ENCODE data around the gene CASP2. TPM values are rescaled to one million over a fixed set of nuclear protein-coding genes. Genes with fewer than 3 reads are reported as not detected.

CASP2 gene
- total and polyA plus RNA-seq, 7 experiments from 2014 or later, result 14.4 to 97.7 (median 50.0) TPM

DNA sequence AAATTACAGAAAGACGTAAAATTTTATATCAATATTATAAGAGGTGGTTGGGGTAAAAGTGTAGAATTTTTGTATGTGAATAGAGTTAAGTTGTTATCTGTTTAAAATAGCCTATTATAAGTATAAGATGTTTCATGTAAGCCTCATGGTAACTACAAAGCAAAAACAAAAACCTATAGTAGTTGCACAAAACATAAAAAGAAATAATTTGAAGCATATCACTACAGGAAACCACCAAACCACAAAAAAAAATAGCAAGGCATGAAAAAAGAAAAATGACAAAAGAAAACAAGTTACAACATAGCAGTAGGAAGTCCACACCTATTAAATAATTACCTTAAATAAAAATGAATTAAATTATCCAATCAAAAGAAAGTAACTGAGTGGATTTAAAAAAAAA, 37.3 kb upstream of the CASP2 start:
- intact Hi-C loops (cut with micrococcal nuclease), result loop anchor here (1.0 to 2.0 kb wide), 5 partner anchors 11 to 442 kb away; partner anchors contain the start of genes CASP2 (in 2 of the 2) and GSTK1 (in 2 of the 2)
- Mint-ChIP-seq H3K9me3 (peaks cover 8 to 62% (median 34%) of the 10 kb centered on the region in 11 donors), H3K27me3 (no peaks in the 10 kb centered on the region), H3K4me3 (peak overlapping the region; percentile 5 to 77 (median 62)), H3K27ac (peak overlapping the region; percentile 71 to 93 (median 86)), H3K36me3 (peaks cover 10 to 66% (median 28%) of the 10 kb centered on the region in 5 donors), H3K4me1 (peaks cover 53 to 99% (median 95%) of the 10 kb centered on the region in 7 donors)
- Histone ChIP-seq H3K4me1 (ENCODE audit: control insufficient read depth in 2 of 2, insufficient read depth in 2 of 2, low read length in 2 of 2) (peaks cover 54 to 61% of the 10 kb centered on the region in 2 donors), H3K36me3 (ENCODE audit: control insufficient read depth in 2 of 3, insufficient read depth in 3 of 3, low read length in 3 of 3) (no peaks in the 10 kb centered on the region), H3K9me3 (ENCODE audit: control insufficient read depth in 2 of 3, low read length in 3 of 3) (peaks cover 0 to 14% (median 0%) of the 10 kb centered on the region in 3 experiments), H3K4me3 (ENCODE audit: low read length) (no peak overlapping the region), H3K27me3 (ENCODE audit: control insufficient read depth in 2 of 2, insufficient read depth in 2 of 2, low read length in 2 of 2) (no peaks in the 10 kb centered on the region), H3K27ac (ENCODE audit: low read depth, low read length) (peak overlapping the region; percentile 37)
- DNase-seq (peak in 7 of 9 donors; percentile 35 to 89 (median 85)), ATAC-seq (peak; percentile 88)
- ChIA-PET POLR2A (interaction anchor here (0.6 to 10.4 kb wide), 12 partner anchors 7 to 1513 kb away, joined by 3 to 129 read pairs (median 4); partner anchors contain the start of genes CASP2, EPHA1, GSTK1 and SSBP1), CTCF (interaction anchor here (0.6 to 3.8 kb wide), 9 partner anchors 10 to 154 kb away, joined by 3 to 23 read pairs (median 4); partner anchors contain the start of gene GSTK1)

DNA sequence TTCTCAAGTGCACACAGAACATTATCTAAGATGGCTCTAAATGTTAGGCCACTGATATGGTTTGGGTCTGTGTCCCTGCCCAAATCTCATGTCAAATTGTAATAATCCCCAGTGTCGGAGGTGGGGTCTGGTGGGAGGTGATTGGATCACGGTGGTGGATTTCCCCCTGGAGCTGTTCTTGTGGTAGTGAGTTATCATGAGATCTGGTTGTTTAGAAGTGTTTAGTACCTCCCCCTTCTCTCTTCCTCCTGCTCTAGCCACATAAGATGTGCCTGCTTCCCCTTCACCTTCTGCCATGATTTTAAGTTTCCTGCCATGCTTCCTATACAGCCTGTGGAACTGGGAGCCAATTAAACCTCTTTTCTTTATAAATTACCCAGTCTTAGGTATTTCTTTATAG, 36.1 kb upstream of the CASP2 start:
- Histone ChIP-seq H3K27ac (ENCODE audit: low read depth, low read length) (no peak overlapping the region), H3K4me1 (ENCODE audit: control insufficient read depth in 2 of 2, insufficient read depth in 2 of 2, low read length in 2 of 2) (peaks cover 48 to 61% of the 10 kb centered on the region in 2 donors), H3K4me3 (ENCODE audit: low read length) (no peak overlapping the region), H3K9me3 (ENCODE audit: control insufficient read depth in 2 of 3, low read length in 3 of 3) (peaks cover 0 to 14% (median 0%) of the 10 kb centered on the region in 3 experiments), H3K27me3 (ENCODE audit: control insufficient read depth in 2 of 2, insufficient read depth in 2 of 2, low read length in 2 of 2) (no peaks in the 10 kb centered on the region), H3K36me3 (ENCODE audit: control insufficient read depth in 2 of 3, insufficient read depth in 3 of 3, low read length in 3 of 3) (no peaks in the 10 kb centered on the region)
- CTCF ChIA-PET, result no interaction called here
- H3K4me1 Mint-ChIP-seq, result peaks cover 52 to 99% (median 95%) of the 10 kb centered on the region in 7 donors
- H3K27me3 Mint-ChIP-seq, result no peaks in the 10 kb centered on the region
- peak overlapping the region; percentile 62 to 94 (median 81) for H3K27ac Mint-ChIP-seq
- peak in 3 of 9 donors; percentile 16 to 17 (median 17) for DNase-seq
- peak; percentile 60 for ATAC-seq
- POLR2A ChIA-PET, result interaction anchor here (0.7 to 10.4 kb wide), 5 partner anchors 12 to 140 kb away, joined by 3 to 129 read pairs (median 4); partner anchors contain the start of gene GSTK1
- peaks cover 10 to 59% (median 24%) of the 10 kb centered on the region in 5 donors for H3K36me3 Mint-ChIP-seq
- H3K9me3 Mint-ChIP-seq, result peaks cover 3 to 58% (median 34%) of the 10 kb centered on the region in 11 donors
- peak overlapping the region; percentile 22 to 77 (median 60) for H3K4me3 Mint-ChIP-seq
- intact Hi-C loops (cut with micrococcal nuclease), result no loop called here

DNA sequence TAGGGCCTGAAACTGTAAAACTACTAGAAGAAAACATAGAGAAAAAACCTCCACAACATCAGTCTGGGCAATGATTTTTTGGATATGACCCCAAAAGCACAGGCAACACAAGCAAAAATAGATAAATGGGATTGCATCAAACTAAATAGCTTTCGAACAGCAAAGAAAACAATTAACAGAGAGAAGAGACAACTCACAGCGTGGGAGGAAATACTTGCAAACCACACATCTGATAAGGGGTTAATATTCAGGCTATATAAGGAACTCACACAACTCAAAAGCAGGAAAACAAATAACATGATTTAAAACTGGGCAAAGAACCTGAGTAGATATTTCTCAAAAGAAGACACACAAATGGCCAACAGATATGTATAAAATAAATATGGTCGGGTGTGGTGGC, 32.6 kb upstream of the CASP2 start:
- H3K4me3 Mint-ChIP-seq, result peak overlapping the region in 6 of 10 donors; percentile 6 to 75 (median 50)
- H3K27me3 ChIP-seq (ENCODE audit: control insufficient read depth in 2 of 2, insufficient read depth in 2 of 2, low read length in 2 of 2), result no peaks in the 10 kb centered on the region
- peaks cover 3 to 37% (median 21%) of the 10 kb centered on the region in 11 donors for H3K9me3 Mint-ChIP-seq
- intact Hi-C loops (cut with micrococcal nuclease), result no loop called here
- H3K9me3 ChIP-seq (ENCODE audit: control insufficient read depth in 2 of 3, low read length in 3 of 3), result peaks cover 0 to 10% (median 0%) of the 10 kb centered on the region in 3 experiments
- peaks cover 46 to 97% (median 90%) of the 10 kb centered on the region in 7 donors for H3K4me1 Mint-ChIP-seq
- no peak overlapping the region for H3K27ac ChIP-seq (ENCODE audit: low read depth, low read length)
- peaks cover 50 to 66% of the 10 kb centered on the region in 2 donors for H3K4me1 ChIP-seq (ENCODE audit: control insufficient read depth in 2 of 2, insufficient read depth in 2 of 2, low read length in 2 of 2)
- ATAC-seq, result no peak
- DNase-seq, result no peak
- CTCF ChIA-PET, result interaction anchor here (0.8 to 9.1 kb wide), 7 partner anchors 10 to 125 kb away, joined by 3 to 72 read pairs (median 4); no protein-coding TSS in a partner anchor
- H3K27ac Mint-ChIP-seq, result peak overlapping the region in 8 of 9 donors; percentile 38 to 78 (median 59)
- POLR2A ChIA-PET, result interaction anchor here (0.7 to 10.4 kb wide), 11 partner anchors 8 to 457 kb away, joined by 3 to 129 read pairs (median 5); partner anchors contain the start of genes CASP2 and GSTK1
- H3K36me3 Mint-ChIP-seq, result peaks cover 10 to 36% (median 17%) of the 10 kb centered on the region in 5 donors
- H3K27me3 Mint-ChIP-seq, result no peaks in the 10 kb centered on the region
- no peaks in the 10 kb centered on the region for H3K36me3 ChIP-seq (ENCODE audit: control insufficient read depth in 2 of 3, insufficient read depth in 3 of 3, low read length in 3 of 3)
- no peak overlapping the region for H3K4me3 ChIP-seq (ENCODE audit: low read length)

- Mint-ChIP-seq H3K27me3 (no peaks in the 10 kb centered on the region), H3K27ac (peak overlapping the region; percentile 55 to 99 (median 86)), H3K36me3 (peaks cover 10 to 32% (median 17%) of the 10 kb centered on the region in 5 donors), H3K4me3 (peak overlapping the region in 5 of 10 donors; percentile 2 to 51 (median 24)), H3K4me1 (peaks cover 41 to 97% (median 88%) of the 10 kb centered on the region in 7 donors), H3K9me3 (peaks cover 3 to 31% (median 17%) of the 10 kb centered on the region in 11 donors)
- ChIA-PET POLR2A (interaction anchor here (1.5 to 10.4 kb wide), 6 partner anchors 7 to 447 kb away, joined by 4 to 129 read pairs (median 7); partner anchors contain the start of gene GSTK1), CTCF (interaction anchor here (0.9 to 9.1 kb wide), 4 partner anchors 16 to 43 kb away, joined by 3 to 72 read pairs (median 4); no protein-coding TSS in a partner anchor)
- DNase-seq (no peak), ATAC-seq (no peak)
- Histone ChIP-seq H3K9me3 (ENCODE audit: control insufficient read depth in 2 of 3, low read length in 3 of 3) (peaks cover 0 to 10% (median 0%) of the 10 kb centered on the region in 3 experiments), H3K27ac (ENCODE audit: low read depth, low read length) (peak overlapping the region; percentile 20), H3K4me3 (ENCODE audit: low read length) (no peak overlapping the region), H3K4me1 (ENCODE audit: control insufficient read depth in 2 of 2, insufficient read depth in 2 of 2, low read length in 2 of 2) (peaks cover 44 to 62% of the 10 kb centered on the region in 2 donors), H3K36me3 (ENCODE audit: control insufficient read depth in 2 of 3, insufficient read depth in 3 of 3, low read length in 3 of 3) (no peaks in the 10 kb centered on the region), H3K27me3 (ENCODE audit: control insufficient read depth in 2 of 2, insufficient read depth in 2 of 2, low read length in 2 of 2) (no peaks in the 10 kb centered on the region)
- intact Hi-C loops (cut with micrococcal nuclease), result no loop called here
These were observed 31.8 kb upstream of the CASP2 start for GRCh38 chr7:143256325-143256724.

DNA sequence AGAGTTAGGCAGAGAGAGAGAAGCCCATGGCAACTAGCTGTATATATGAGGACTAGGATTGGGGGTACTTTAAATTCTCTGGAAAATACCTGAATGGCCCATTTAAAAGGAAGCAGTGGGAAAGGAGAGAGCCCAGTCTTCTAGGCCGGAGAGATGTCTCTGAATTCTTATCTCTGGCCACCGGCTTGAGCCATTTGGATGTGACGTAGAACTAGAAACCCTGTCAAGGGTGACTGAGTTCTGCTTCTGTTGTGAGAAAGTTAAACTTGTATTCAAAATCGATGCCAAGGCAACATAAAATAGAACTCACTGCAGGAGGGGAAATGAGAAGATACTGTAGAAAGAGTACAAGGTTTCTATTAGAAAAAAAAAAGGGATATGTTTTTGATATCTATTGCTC, 31.2 kb upstream of the CASP2 start:
- ATAC-seq (no peak), DNase-seq (no peak)
- Histone ChIP-seq H3K36me3 (ENCODE audit: control insufficient read depth in 2 of 3, insufficient read depth in 3 of 3, low read length in 3 of 3) (no peaks in the 10 kb centered on the region), H3K27me3 (ENCODE audit: control insufficient read depth in 2 of 2, insufficient read depth in 2 of 2, low read length in 2 of 2) (no peaks in the 10 kb centered on the region), H3K4me1 (ENCODE audit: control insufficient read depth in 2 of 2, insufficient read depth in 2 of 2, low read length in 2 of 2) (peaks cover 38 to 59% of the 10 kb centered on the region in 2 donors), H3K27ac (ENCODE audit: low read depth, low read length) (peak overlapping the region; percentile 20), H3K9me3 (ENCODE audit: control insufficient read depth in 2 of 3, low read length in 3 of 3) (peaks cover 0 to 9% (median 0%) of the 10 kb centered on the region in 3 experiments), H3K4me3 (ENCODE audit: low read length) (no peak overlapping the region)
- peaks cover 36 to 97% (median 86%) of the 10 kb centered on the region in 7 donors for H3K4me1 Mint-ChIP-seq
- peaks cover 7 to 29% (median 18%) of the 10 kb centered on the region in 5 donors for H3K36me3 Mint-ChIP-seq
- intact Hi-C loops (cut with micrococcal nuclease), result no loop called here
- H3K27me3 Mint-ChIP-seq, result no peaks in the 10 kb centered on the region
- H3K9me3 Mint-ChIP-seq, result peaks cover 3 to 25% (median 11%) of the 10 kb centered on the region in 11 donors
- H3K4me3 Mint-ChIP-seq, result peak overlapping the region in 4 of 10 donors; percentile 1 to 54 (median 31)
- CTCF ChIA-PET, result interaction anchor here (0.7 to 9.1 kb wide), 3 partner anchors 16 to 914 kb away, joined by 3 to 72 read pairs (median 6); no protein-coding TSS in a partner anchor
- POLR2A ChIA-PET, result interaction anchor here (1.1 to 2.7 kb wide), 5 partner anchors 7 to 449 kb away, joined by 3 to 12 read pairs (median 8); no protein-coding TSS in a partner anchor
- peak overlapping the region in 8 of 9 donors; percentile 56 to 99 (median 86) for H3K27ac Mint-ChIP-seq

DNA sequence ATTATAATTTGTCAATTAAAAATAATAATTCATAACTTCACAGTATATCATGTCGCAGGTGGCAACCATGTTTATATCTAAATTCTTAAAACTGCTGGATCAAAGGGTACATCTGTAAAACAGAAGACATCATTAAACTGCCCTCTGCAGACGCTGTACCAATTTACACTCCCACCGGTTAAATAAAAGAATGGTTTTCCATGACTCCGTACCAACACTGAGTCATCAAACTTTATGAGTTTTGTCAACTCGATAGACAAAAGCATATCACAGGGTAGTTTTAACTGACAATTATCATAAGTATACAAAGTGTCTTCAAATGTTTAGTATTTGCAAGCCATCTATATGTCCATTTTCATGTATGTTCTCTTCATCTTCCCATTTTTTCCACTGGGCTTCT, 30.6 kb upstream of the CASP2 start:
- peaks cover 1 to 26% (median 13%) of the 10 kb centered on the region in 5 donors for H3K36me3 Mint-ChIP-seq
- intact Hi-C loops (cut with micrococcal nuclease), result no loop called here
- Histone ChIP-seq H3K4me3 (ENCODE audit: low read length) (no peak overlapping the region), H3K36me3 (ENCODE audit: control insufficient read depth in 2 of 3, insufficient read depth in 3 of 3, low read length in 3 of 3) (no peaks in the 10 kb centered on the region), H3K27me3 (ENCODE audit: control insufficient read depth in 2 of 2, insufficient read depth in 2 of 2, low read length in 2 of 2) (no peaks in the 10 kb centered on the region), H3K4me1 (ENCODE audit: control insufficient read depth in 2 of 2, insufficient read depth in 2 of 2, low read length in 2 of 2) (peaks cover 33 to 59% of the 10 kb centered on the region in 2 donors), H3K27ac (ENCODE audit: low read depth, low read length) (no peak overlapping the region), H3K9me3 (ENCODE audit: control insufficient read depth in 2 of 3, low read length in 3 of 3) (peaks cover 0 to 3% (median 0%) of the 10 kb centered on the region in 3 experiments)
- peaks cover 33 to 97% (median 84%) of the 10 kb centered on the region in 7 donors for H3K4me1 Mint-ChIP-seq
- ChIA-PET CTCF (interaction anchor here (0.6 to 9.1 kb wide), 4 partner anchors 8 to 915 kb away, joined by 3 to 72 read pairs (median 4); no protein-coding TSS in a partner anchor), POLR2A (interaction anchor here (1.1 to 2.7 kb wide), 9 partner anchors 8 to 449 kb away, joined by 3 to 12 read pairs (median 4); partner anchors contain the start of gene CASP2)
- H3K9me3 Mint-ChIP-seq, result peaks cover 2 to 19% (median 8%) of the 10 kb centered on the region in 11 donors
- peak overlapping the region in 7 of 9 donors; percentile 54 to 99 (median 81) for H3K27ac Mint-ChIP-seq
- no peak for DNase-seq
- no peak for ATAC-seq
- peak overlapping the region in 3 of 10 donors; percentile 8 to 29 (median 24) for H3K4me3 Mint-ChIP-seq
- no peaks in the 10 kb centered on the region for H3K27me3 Mint-ChIP-seq

Data from naive thymus-derived CD4-positive, alpha-beta T cell (primary cell).